HG02840 (cell line): ENCODE results near the gene TUBB6.

Experiments used
- ATAC-seq: cut with Tn5 transposase; IDR thresholded peaks from one replicate; pipeline ENCODE4 v1.9.1; 2021; ENCODE audit warnings: mild to moderate bottlenecking, moderate library complexity, moderate number of reproducible peaks; ENCODE audit not compliant: unreplicated experiment, low FRiP score

The TUBB6 gene

GRCh38 chr18:12290086-12290485 lies 18.0 kb upstream of the TUBB6 start:
- no peak for ATAC-seq

- no peak for ATAC-seq
These were observed 16.9 kb upstream of the TUBB6 start for GRCh38 chr18:12291161-12291560.

- no peak for ATAC-seq
These were observed 16.4 kb upstream of the TUBB6 start for GRCh38 chr18:12291690-12292089.

GRCh38 chr18:12293831-12294230 lies 14.2 kb upstream of the TUBB6 start:
- no peak for ATAC-seq

GRCh38 chr18:12295389-12296086 lies 12.5 kb upstream of the TUBB6 start:
- ATAC-seq: no peak

GRCh38 chr18:12296087-12296403 lies 12.0 kb upstream of the TUBB6 start:
- ATAC-seq: no peak

GRCh38 chr18:12296457-12296856 lies 11.6 kb upstream of the TUBB6 start:
- no peak for ATAC-seq

- no peak for ATAC-seq
These were observed 8.2 kb upstream of the TUBB6 start for GRCh38 chr18:12299862-12300261.

GRCh38 chr18:12301263-12302005 lies 6.6 kb upstream of the TUBB6 start:
- no peak for ATAC-seq

- ATAC-seq: no peak
These were observed 5.5 kb upstream of the TUBB6 start for GRCh38 chr18:12302391-12303147.

GRCh38 chr18:12304351-12305210 lies 3.5 kb upstream of the TUBB6 start:
- no peak for ATAC-seq

- ATAC-seq: no peak
These were observed 2.8 kb upstream of the TUBB6 start for GRCh38 chr18:12305211-12305610.

- ATAC-seq: no peak
These were observed 2.0 kb upstream of the TUBB6 start for GRCh38 chr18:12305930-12306629.

GRCh38 chr18:12306752-12307700 lies 1.0 kb upstream of the TUBB6 start:
- no peak for ATAC-seq

GRCh38 chr18:12308386-12309100 lies 502 bp downstream of the TUBB6 start:
- ATAC-seq: peak; percentile 47

- ATAC-seq: no peak
These were observed 1.7 kb downstream of the TUBB6 start for GRCh38 chr18:12309683-12310198.

- no peak for ATAC-seq
These were observed 2.7 kb downstream of the TUBB6 start for GRCh38 chr18:12310762-12311161.

- ATAC-seq: no peak
These were observed 4.9 kb downstream of the TUBB6 start for GRCh38 chr18:12312976-12313375.
